ENCODE results near the gene NOLC1. TPM values are rescaled to one million over a fixed set of nuclear protein-coding genes. Genes with fewer than 3 reads are reported as not detected.
A peak's percentile ranks its signal among the peaks of the same experiment; 100 is the strongest.

NOLC1 gene
- total and polyA plus RNA-seq, 2 donors (not counting 1 experiment from before 2014, with no cell fraction given): 32.9 to 45.0 TPM

DNA sequence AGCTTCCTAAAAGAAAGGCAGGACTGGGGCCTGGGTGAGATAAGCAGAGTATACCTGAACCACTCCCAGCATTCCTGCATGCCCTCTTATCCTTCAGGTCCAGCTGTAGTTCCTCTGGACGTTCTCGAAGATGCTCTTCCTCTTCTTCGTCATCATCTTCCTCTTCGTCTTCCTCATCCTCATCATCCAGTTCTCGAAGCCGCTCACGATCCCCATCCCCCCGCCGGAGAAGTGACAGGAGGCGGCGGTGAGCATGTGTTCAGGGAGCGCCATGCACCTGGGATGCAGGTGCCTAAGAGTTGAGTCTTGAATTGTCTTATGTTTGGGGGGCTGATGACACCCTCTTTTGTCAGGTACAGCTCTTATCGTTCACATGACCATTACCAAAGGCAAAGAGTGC is 3.9 kb upstream of the NOLC1 start:
- peaks cover 11% of the 10 kb centered on the region for H3K79me2 ChIP-seq (ENCODE audit: control insufficient read depth, insufficient read depth, low read length)
- no peak for TF ChIP-seq EZH2 (IDR thresholded peaks at IDR 0.05; ENCODE audit: borderline replicate concordance, insufficient read depth, low read depth, low read length, poor library complexity, severe bottlenecking)
- TF ChIP-seq, protein P1, sequence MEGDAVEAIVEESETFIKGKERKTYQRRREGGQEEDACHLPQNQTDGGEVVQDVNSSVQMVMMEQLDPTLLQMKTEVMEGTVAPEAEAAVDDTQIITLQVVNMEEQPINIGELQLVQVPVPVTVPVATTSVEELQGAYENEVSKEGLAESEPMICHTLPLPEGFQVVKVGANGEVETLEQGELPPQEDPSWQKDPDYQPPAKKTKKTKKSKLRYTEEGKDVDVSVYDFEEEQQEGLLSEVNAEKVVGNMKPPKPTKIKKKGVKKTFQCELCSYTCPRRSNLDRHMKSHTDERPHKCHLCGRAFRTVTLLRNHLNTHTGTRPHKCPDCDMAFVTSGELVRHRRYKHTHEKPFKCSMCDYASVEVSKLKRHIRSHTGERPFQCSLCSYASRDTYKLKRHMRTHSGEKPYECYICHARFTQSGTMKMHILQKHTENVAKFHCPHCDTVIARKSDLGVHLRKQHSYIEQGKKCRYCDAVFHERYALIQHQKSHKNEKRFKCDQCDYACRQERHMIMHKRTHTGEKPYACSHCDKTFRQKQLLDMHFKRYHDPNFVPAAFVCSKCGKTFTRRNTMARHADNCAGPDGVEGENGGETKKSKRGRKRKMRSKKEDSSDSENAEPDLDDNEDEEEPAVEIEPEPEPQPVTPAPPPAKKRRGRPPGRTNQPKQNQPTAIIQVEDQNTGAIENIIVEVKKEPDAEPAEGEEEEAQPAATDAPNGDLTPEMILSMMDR (IDR thresholded peaks at IDR 0.05): no peak
- Mint-ChIP-seq H3K9me3 (ENCODE audit: insufficient read depth) (no peaks in the 10 kb centered on the region), H3K27ac (no peak overlapping the region), H3K27me3 (no peaks in the 10 kb centered on the region), H3K4me3 (no peak overlapping the region), H3K4me1 (peaks cover 23% of the 10 kb centered on the region)
- WGBS (ENCODE audit: insufficient coverage): 97% methylated on average over 6 of the region's 13 CpGs
- H3K9ac ChIP-seq (ENCODE audit: low read length): no peak overlapping the region
- H4K20me1 ChIP-seq (ENCODE audit: control insufficient read depth, insufficient read depth, low read length, poor library complexity, severe bottlenecking): peaks cover 5% of the 10 kb centered on the region
- peaks cover 0 to 54% of the 10 kb centered on the region in 2 experiments for H3K36me3 ChIP-seq (replicated peaks in 1 of 2; ENCODE audit: control extremely low read depth in 1 of 2, control insufficient read depth in 1 of 2, extremely low read depth in 1 of 2, insufficient read depth in 2 of 2, low read length in 1 of 2)
- H3K4me3 ChIP-seq (ENCODE audit: control extremely low read depth in 1 of 5, extremely low read depth in 1 of 5, insufficient read depth in 1 of 5, low read depth in 2 of 5, low read length in 4 of 5): no peak overlapping the region
- ATAC-seq (ENCODE audit: low read depth) (no peak), DNase-seq (no peak)
- H3K9me3 ChIP-seq (ENCODE audit: control extremely low read depth in 1 of 3, control insufficient read depth in 2 of 3, insufficient read depth in 1 of 3, low read length in 2 of 3): peaks cover 0 to 5% (median 0%) of the 10 kb centered on the region in 3 donors
- H3K4me2 ChIP-seq (replicated peaks; ENCODE audit: low read depth, low read length, poor library complexity, severe bottlenecking): no peak overlapping the region
- H3K27me3 ChIP-seq (replicated peaks in 1 of 4; ENCODE audit: control extremely low read depth in 1 of 4, control insufficient read depth in 3 of 4, insufficient read depth in 4 of 4, low read length in 3 of 4): no peaks in the 10 kb centered on the region
- ChIA-PET CTCF (no interaction called here), POLR2A (no interaction called here)
- peaks cover 12 to 17% of the 10 kb centered on the region in 2 donors for H3K4me1 ChIP-seq (ENCODE audit: control insufficient read depth in 2 of 2, insufficient read depth in 2 of 2, low read length in 2 of 2)
- no peak overlapping the region for H3K27ac ChIP-seq (ENCODE audit: low read length in 2 of 2)
- no peak overlapping the region for H2AFZ ChIP-seq (ENCODE audit: insufficient read depth, low read depth, low read length, poor library complexity, severe bottlenecking)
- intact Hi-C loops (cut with micrococcal nuclease): no loop called here

DNA sequence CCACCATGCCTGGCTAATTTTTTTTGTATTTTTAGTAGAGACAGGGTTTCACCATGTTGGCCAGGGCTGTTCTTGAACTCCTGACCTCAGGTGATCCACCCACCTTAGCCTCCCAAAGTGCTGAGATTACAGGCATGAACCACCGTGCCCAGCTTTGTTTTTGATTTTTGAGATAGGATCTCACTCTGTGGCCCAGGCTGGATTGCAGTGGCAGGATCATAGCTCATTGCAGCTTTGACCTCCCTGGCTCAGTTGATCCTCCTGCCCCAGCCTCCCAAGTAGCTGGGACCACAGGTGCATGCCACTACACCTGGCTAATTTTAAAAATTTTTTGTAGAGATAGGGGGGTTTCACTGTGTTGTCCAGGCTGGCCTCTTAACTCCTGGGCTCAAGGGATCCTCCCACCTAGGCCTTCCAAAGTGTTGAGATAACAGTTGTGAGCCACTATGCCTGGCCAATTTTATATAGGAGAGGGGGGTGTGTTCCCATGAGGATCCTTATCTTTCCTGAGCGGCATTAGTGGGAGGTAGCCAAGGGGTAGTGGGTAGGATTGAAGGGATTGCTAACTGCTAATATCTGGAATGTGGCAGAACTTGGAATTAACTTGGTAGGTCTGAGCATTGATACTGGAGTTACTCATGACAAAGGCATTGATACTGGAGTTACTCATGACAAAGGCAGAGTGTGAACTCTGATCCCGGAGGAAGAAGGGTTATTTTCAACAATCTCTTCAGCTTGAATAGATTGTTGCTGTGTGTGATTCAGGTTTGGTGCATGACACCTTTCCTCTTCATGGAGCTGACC is 1.0 kb upstream of the NOLC1 start:
- ChIA-PET POLR2A (interaction anchor here (0.6 to 1.3 kb wide), 3 partner anchors 31 to 493 kb away, joined by 3 to 6 read pairs (median 3); partner anchors contain the start of genes LDB1, NPM3 and TRIM8), CTCF (interaction anchor here (0.6 to 1.4 kb wide), 5 partner anchors 17 to 272 kb away, joined by 3 to 5 read pairs (median 3); partner anchors contain the start of gene PPRC1)
- Histone ChIP-seq H3K27ac (ENCODE audit: low read length in 2 of 2) (peak overlapping the region; percentile 85 to 93), H3K79me2 (ENCODE audit: control insufficient read depth, insufficient read depth, low read length) (peaks cover 40% of the 10 kb centered on the region), H3K9me3 (ENCODE audit: control extremely low read depth in 1 of 3, control insufficient read depth in 2 of 3, insufficient read depth in 1 of 3, low read length in 2 of 3) (peaks cover 0 to 5% (median 0%) of the 10 kb centered on the region in 3 donors), H2AFZ (ENCODE audit: insufficient read depth, low read depth, low read length, poor library complexity, severe bottlenecking) (peak overlapping the region; percentile 65), H3K4me1 (ENCODE audit: control insufficient read depth in 2 of 2, insufficient read depth in 2 of 2, low read length in 2 of 2) (peaks cover 15 to 24% of the 10 kb centered on the region in 2 donors), H3K9ac (ENCODE audit: low read length) (peak overlapping the region; percentile 66), H3K27me3 (replicated peaks in 1 of 4; ENCODE audit: control extremely low read depth in 1 of 4, control insufficient read depth in 3 of 4, insufficient read depth in 4 of 4, low read length in 3 of 4) (no peaks in the 10 kb centered on the region), H3K4me3 (ENCODE audit: control extremely low read depth in 1 of 5, extremely low read depth in 1 of 5, insufficient read depth in 1 of 5, low read depth in 2 of 5, low read length in 4 of 5) (peak overlapping the region in 4 of 5 experiments; percentile 45 to 99 (median 56)), H3K36me3 (replicated peaks in 1 of 2; ENCODE audit: control extremely low read depth in 1 of 2, control insufficient read depth in 1 of 2, extremely low read depth in 1 of 2, insufficient read depth in 2 of 2, low read length in 1 of 2) (peaks cover 0 to 43% of the 10 kb centered on the region in 2 experiments), H3K4me2 (replicated peaks; ENCODE audit: low read depth, low read length, poor library complexity, severe bottlenecking) (peak overlapping the region; percentile 95), H4K20me1 (ENCODE audit: control insufficient read depth, insufficient read depth, low read length, poor library complexity, severe bottlenecking) (peaks cover 25% of the 10 kb centered on the region)
- ATAC-seq (ENCODE audit: low read depth): no peak
- intact Hi-C loops (cut with micrococcal nuclease): loop anchor here (5.0 kb wide), 1 partner anchor 561 kb away; the partner anchor contains the start of genes ARL3 and SFXN2
- Mint-ChIP-seq H3K4me3 (peak overlapping the region; percentile 95), H3K4me1 (peaks cover 32% of the 10 kb centered on the region), H3K27me3 (no peaks in the 10 kb centered on the region), H3K9me3 (ENCODE audit: insufficient read depth) (no peaks in the 10 kb centered on the region), H3K27ac (peak overlapping the region; percentile 95)
- WGBS (ENCODE audit: insufficient coverage): 96% methylated on average over 2 of the region's 3 CpGs
- DNase-seq: no peak
- TF ChIP-seq, protein P1 (IDR thresholded peaks at IDR 0.05): no peak
- TF ChIP-seq EZH2 (IDR thresholded peaks at IDR 0.05; ENCODE audit: borderline replicate concordance, insufficient read depth, low read depth, low read length, poor library complexity, severe bottlenecking): no peak
